Stimulated activated CD4-positive, alpha-beta T cell treated with anti-CD3 and anti-CD28 coated beads, Interleukin-1b, Interleukin-23, amount 100 ng/mL, for 1 hour (primary cell): ENCODE measurements around the gene SF3B1.
A peak's percentile ranks its signal among the peaks of the same experiment; 100 is the strongest.
"Not testable (repeated sequence)": the region's sequence is repeated elsewhere in the genome, so short reads cannot be mapped to it uniquely, and the experiment has no call there.

ENCODE experiments used
- DNase-seq, 2 donors: peaks; one replicate each; pipeline ENCODE4 v3.0.0-alpha.2; 2020; ENCODE audit warnings: low read depth in 2 of 2

SF3B1 gene

GRCh38 chr2:197379308-197379917 is 55.4 kb downstream of the SF3B1 start:
- DNase-seq: not testable (repeated sequence)

GRCh38 chr2:197378494-197379307 is 56.1 kb downstream of the SF3B1 start:
- DNase-seq: peak; percentile 23 to 32

DNA sequence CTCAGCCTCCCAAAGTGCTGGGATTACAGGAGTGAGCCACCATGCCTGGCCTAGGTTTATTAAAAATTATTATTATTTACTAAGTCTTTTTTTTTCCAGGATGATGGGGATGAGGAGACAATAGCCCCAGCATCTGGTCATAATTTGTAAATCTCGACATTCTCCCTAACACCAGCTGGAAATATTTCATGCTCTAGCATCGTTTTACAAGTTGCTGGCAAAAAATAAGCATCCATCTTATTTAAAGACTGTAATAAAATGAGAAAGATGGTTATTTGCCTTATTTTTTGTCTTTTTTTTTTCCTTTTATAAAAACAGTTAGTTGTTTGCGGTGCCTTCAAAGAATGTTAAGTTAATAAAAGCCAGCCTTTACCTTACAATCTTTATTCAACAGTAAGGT is 56.7 kb downstream of the SF3B1 start:
- DNase-seq: no peak

GRCh38 chr2:197377670-197378069 is 57.2 kb downstream of the SF3B1 start:
- DNase-seq: no peak

- DNase-seq: no peak
These were observed 62.2 kb downstream of the SF3B1 start for GRCh38 chr2:197372592-197372991.

DNA sequence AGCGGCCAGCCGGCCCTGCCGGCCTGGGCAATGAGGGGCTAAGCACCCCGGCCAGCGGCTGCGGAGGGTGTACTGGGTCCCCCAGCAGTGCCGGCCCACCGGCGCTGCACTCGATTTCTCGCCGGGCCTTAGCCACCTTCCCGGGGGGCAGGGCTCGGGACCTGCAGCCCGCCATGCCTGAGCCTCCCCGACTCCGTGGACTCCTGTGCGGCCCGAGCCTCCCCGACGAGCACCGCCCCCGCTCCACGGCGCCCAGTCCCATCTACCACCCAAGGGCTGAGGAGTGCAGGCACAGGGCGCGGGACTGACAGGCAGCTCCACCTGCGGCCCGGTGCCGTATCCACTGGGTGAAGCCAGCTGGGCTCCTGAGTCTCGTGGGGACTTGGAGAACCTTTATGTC is 64.2 kb downstream of the SF3B1 start:
- DNase-seq: not testable (repeated sequence)

DNA sequence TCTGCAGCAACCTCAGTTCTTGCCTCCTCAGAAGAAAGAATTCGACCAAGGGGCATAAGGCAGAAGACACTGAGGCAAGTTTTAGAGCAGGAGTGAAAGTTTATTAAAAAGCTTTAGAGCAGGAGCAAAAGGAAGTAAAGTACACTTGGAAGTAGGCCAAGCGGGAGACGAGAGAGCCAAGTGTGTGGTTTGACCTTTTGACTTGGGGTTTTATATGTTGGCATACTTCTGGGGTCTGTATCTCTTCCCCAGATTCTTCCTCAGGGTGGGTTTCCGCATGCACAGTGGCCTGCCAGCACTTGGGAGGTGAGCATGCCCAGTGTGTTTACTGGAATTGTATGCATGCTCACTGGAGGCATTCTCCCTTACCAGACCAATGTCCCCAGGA is 64.9 kb downstream of the SF3B1 start:
- DNase-seq: no peak

- DNase-seq: no peak
These were observed 65.4 kb downstream of the SF3B1 start for GRCh38 chr2:197369228-197369932.

GRCh38 chr2:197368412-197368811 is 66.4 kb downstream of the SF3B1 start:
- no peak for DNase-seq

DNA sequence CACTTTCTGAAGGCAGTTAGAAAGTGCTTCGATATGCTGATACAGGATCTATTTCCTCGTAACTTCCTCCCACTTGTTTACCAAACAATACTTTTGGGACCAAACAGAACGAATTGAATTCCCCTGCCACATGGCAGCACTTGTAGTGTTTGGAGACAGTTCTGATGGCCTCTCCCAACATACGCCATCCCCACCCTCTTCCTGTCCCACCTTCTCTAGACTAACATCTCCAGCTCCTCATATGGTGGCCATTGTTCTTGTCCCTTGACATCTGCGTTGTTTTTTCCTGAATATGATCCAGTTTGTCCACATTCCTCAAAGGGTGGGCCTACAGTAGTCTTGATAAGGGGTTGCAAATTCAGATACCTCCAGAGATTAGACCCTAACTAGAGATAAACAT is 70.8 kb downstream of the SF3B1 start:
- no peak for DNase-seq

- no peak for DNase-seq
These were observed 74.1 kb downstream of the SF3B1 start for GRCh38 chr2:197360744-197361156.

GRCh38 chr2:197359859-197360258 is 75.0 kb downstream of the SF3B1 start:
- DNase-seq: no peak

DNA sequence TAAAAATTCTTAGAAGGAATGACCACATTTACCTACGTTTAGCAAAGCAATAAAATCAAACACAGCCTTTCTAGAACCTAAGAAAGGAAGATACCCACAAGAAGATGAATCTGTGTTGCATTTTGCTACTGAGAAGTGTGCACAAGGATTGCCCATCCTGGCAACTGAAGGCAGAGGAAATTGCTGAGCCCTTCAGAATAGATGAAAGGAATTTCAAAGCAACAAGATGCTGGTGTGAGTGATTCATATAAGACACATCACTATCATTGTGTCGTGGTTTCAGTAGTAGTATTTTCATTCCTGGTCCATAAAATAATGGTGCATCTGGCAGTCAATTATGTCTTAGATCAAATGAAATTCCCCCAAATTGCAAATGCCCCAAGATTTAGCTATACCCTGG is 75.9 kb downstream of the SF3B1 start:
- DNase-seq: no peak

- no peak for DNase-seq
These were observed 76.8 kb downstream of the SF3B1 start for GRCh38 chr2:197357986-197358385.

DNA sequence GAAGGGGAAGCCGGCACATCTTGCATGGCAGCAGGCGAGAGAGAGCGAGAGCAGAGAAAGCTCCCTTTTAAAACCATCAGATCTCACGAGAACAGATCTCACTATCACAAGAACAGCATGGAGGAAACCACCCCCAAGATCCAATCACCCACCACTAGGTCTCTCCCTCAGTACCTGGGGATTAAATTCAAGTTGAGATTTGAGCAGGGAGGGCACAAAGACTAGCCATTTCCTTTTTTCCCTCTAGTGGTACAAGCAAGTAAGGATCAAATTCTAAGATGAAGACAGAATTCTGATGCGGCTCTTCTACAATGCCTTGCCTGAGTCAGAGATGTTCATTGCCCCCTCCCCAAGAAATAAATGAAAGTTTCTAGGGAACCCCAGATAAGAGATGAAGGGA is 78.7 kb downstream of the SF3B1 start:
- no peak for DNase-seq

GRCh38 chr2:197354169-197354558 is 80.7 kb downstream of the SF3B1 start:
- no peak for DNase-seq

DNA sequence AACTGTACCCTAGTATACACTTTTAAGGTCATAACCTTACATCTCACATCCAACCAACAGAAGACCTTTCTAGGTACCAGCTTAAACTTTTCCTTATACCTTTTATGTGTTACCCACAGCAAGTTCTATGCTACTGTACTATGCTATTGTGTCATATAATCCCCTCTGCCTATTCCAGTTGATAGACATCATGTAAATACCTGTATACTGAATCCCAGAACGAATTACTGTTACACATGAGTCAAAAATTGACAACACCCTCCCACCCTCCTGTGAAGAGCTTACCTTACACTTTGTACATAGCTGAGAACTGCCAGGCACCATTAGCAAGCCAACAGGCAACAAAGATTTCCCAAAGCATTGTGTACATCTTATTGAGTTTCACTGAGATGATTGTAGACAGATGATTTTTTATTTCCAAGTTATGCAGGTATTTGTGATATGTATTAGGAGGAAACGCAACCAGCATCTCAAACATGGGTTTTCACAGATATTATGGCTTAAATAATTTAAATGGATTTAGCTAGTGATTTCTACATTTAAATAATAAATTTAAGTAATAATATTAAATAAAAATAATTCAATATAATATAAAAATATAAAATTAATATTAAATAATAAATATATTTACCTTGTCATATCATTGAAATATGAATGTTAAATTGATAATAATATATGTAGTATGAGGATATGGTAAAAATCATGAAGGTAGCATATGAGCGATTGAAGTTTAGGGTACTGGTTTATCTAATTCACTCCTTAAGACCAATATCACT is 81.2 kb downstream of the SF3B1 start:
- DNase-seq: no peak

- DNase-seq: no peak
These were observed 85.1 kb downstream of the SF3B1 start for GRCh38 chr2:197349699-197350098.

- DNase-seq: no peak
These were observed 86.0 kb downstream of the SF3B1 start for GRCh38 chr2:197348721-197349360.

DNA sequence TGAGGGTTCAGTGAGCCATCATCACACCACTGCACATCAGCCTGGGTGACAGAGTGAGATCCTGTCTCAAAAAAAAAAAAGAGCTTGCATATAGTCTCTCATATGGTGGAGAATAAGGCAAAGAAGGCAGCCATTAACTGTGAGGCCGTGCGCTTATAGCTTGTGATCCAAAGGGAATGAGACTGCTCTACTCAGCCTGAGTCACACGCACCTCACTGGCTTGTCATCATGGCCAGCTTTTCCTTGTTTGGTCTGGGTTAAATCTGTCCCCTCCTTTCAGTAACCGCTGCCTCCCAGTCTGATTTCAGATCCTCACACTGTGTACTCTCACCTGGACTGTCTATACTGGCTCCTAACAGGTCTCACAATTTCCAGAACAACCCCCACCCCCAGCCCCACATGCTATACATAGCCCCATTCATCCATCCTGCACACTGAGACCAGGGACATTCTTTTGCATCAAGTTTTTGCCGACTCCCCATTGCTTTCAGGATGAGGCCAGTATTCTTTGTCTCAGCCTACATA is 88.9 kb downstream of the SF3B1 start:
- DNase-seq: no peak

DNA sequence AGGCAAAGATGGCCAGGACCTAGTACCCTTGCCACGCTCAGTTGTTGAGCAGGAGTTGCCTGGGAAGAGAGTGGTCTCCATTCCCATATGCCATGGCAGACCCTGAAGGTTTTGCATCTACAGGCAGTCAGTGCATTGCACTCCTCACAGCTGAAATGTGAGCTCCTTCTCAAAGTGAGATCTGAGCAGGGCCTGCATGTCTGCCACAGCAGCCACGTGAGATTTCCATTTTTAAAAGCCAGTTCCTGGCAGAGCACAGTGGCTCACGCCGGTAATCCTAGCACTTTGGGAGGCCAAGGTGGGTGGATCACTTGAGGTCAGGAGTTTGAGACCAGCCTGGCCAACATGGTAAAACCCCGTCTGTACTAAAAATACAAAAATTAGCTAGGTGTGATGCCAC is 90.9 kb downstream of the SF3B1 start:
- not testable (repeated sequence) for DNase-seq
